GM12892 (cell line): Measurements from ENCODE around the gene DIDO1.

Source experiments
- POLR2A ChIP-seq: IDR thresholded peaks from 2 replicates; pipeline ENCODE4 v1.6.1; 2011; ENCODE audit warnings: low read depth, low read length, control low read depth
- POLR2AphosphoS5 ChIP-seq: IDR thresholded peaks from 2 replicates; pipeline ENCODE4 v1.6.1; 2011; ENCODE audit warnings: low read depth, low read length, control low read depth
- TAF1 ChIP-seq: IDR thresholded peaks from 2 replicates; pipeline ENCODE4 v1.6.1; 2011; ENCODE audit warnings: low read depth, mild to moderate bottlenecking, control low read depth, low read length, borderline replicate concordance

DNA sequence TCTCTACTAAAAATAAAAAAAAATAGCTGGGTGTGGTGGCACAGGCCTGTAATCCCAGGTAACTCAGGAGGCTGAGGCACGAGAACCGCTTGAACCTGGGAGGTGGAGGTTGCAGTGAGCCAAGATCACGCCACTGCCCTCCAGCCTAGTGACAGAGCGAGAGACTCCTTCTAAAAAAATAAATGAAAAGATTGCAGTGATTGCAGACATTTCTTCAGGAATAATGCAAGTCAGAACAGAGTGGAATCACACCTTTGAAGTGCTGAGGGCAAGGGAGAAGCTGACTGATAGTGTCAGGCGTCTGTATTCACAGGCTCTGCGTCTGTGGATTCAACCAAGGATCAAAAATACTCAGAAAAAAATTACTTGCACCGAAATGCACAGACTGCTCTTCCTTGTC, 62.1 kb downstream of the DIDO1 start:
- no peak for TF ChIP-seq POLR2A
- TF ChIP-seq POLR2AphosphoS5 = no peak
- no peak for TF ChIP-seq TAF1
